H9 (cell line): ENCODE measurements around the gene ST3GAL6. TPM values are rescaled to one million over a fixed set of nuclear protein-coding genes. Genes with fewer than 3 reads are reported as not detected.

Experiments
- DNase-seq: peaks from one replicate; pipeline ENCODE4 v3.0.0-alpha.2; 2017
- H2AFZ ChIP-seq: one replicate; pipeline ENCODE4 v1.6.1; 2013; ENCODE audit warnings: mild to moderate bottlenecking, low read length, control low read depth, moderate library complexity
- H2AK5ac ChIP-seq: 2 replicates; pipeline ENCODE4 v1.6.1; 2013; ENCODE audit warnings: low read length, control low read depth, mixed read lengths; ENCODE audit not compliant: insufficient read length
- H2BK120ac ChIP-seq: one replicate; pipeline ENCODE4 v1.6.1; 2013; ENCODE audit warnings: low read depth, mild to moderate bottlenecking, low read length, control low read depth, inconsistent platforms; ENCODE audit not compliant: poor library complexity, severe bottlenecking
- H2BK12ac ChIP-seq: 2 replicates; pipeline ENCODE4 v1.6.1; 2013; ENCODE audit warnings: low read length, control low read depth, mixed read lengths, low read depth; ENCODE audit not compliant: insufficient read length
- H2BK15ac ChIP-seq: 2 replicates; pipeline ENCODE4 v1.6.1; 2013; ENCODE audit warnings: low read depth, low read length, control low read depth
- H2BK20ac ChIP-seq: one replicate; pipeline ENCODE4 v1.6.1; 2013; ENCODE audit warnings: low read depth, mild to moderate bottlenecking, low read length, control low read depth, inconsistent platforms; ENCODE audit not compliant: poor library complexity, severe bottlenecking
- H2BK5ac ChIP-seq: 2 replicates; pipeline ENCODE4 v1.6.1; 2013; ENCODE audit warnings: low read length, control low read depth, mixed read lengths; ENCODE audit not compliant: insufficient read length
- H3K14ac ChIP-seq: 2 replicates; pipeline ENCODE4 v1.6.1; 2013; ENCODE audit warnings: low read length, control low read depth; ENCODE audit not compliant: insufficient read depth
- H3K18ac ChIP-seq: 2 replicates; pipeline ENCODE4 v1.6.1; 2013; ENCODE audit warnings: low read depth, mild to moderate bottlenecking, mixed read lengths, low read length, control low read depth; ENCODE audit not compliant: insufficient read length
- H3K23ac ChIP-seq: 2 replicates; pipeline ENCODE4 v1.6.1; 2013; ENCODE audit warnings: low read length, control low read depth, mixed read lengths, low read depth; ENCODE audit not compliant: insufficient read length
- H3K23me2 ChIP-seq: 2 replicates; pipeline ENCODE4 v1.6.1; 2013; ENCODE audit warnings: low read depth, mild to moderate bottlenecking, mixed read lengths, low read length, control low read depth; ENCODE audit not compliant: insufficient read length, poor library complexity, severe bottlenecking
- H3K27ac ChIP-seq: 2 replicates; pipeline ENCODE4 v1.5.1; 2013; ENCODE audit warnings: low read length, control low read depth, mixed read lengths, low read depth; ENCODE audit not compliant: insufficient read length
- H3K27me3 ChIP-seq: 2 replicates; pipeline ENCODE4 v1.6.1; 2013; ENCODE audit warnings: low read length, control low read depth, inconsistent platforms; ENCODE audit not compliant: insufficient read depth
- H3K4ac ChIP-seq: 2 replicates; pipeline ENCODE4 v1.6.1; 2013; ENCODE audit warnings: low read depth, mild to moderate bottlenecking, control low read depth, inconsistent platforms, low read length, moderate library complexity
- H3K4me1 ChIP-seq: 2 replicates; pipeline ENCODE4 v1.6.1; 2013; ENCODE audit warnings: low read length, control low read depth, inconsistent platforms; ENCODE audit not compliant: insufficient read depth
- H3K4me2 ChIP-seq: 2 replicates; pipeline ENCODE4 v1.6.1; 2013; ENCODE audit warnings: low read length, control low read depth, mixed read lengths; ENCODE audit not compliant: insufficient read length, insufficient read depth
- H3K56ac ChIP-seq: 2 replicates; pipeline ENCODE4 v1.6.1; 2013; ENCODE audit warnings: low read depth, mild to moderate bottlenecking, mixed read lengths, low read length, control low read depth; ENCODE audit not compliant: insufficient read length
- H3K79me1 ChIP-seq: 2 replicates; pipeline ENCODE4 v1.6.1; 2013; ENCODE audit warnings: low read depth, mild to moderate bottlenecking, moderate library complexity, low read length, control low read depth, inconsistent platforms; ENCODE audit not compliant: insufficient read depth, poor library complexity, severe bottlenecking
- H3K79me2 ChIP-seq: 2 replicates; pipeline ENCODE4 v1.6.1; 2013; ENCODE audit warnings: low read length, control low read depth, inconsistent platforms; ENCODE audit not compliant: insufficient read depth
- H3K9ac ChIP-seq: 2 replicates; pipeline ENCODE4 v1.6.1; 2013; ENCODE audit warnings: low read length, control low read depth, mixed read lengths; ENCODE audit not compliant: insufficient read length; ENCODE audit errors: extremely low read depth
- H3K9me3 ChIP-seq: one replicate; pipeline ENCODE4 v1.6.1; 2013; ENCODE audit warnings: low read depth, low read length, inconsistent platforms; ENCODE audit not compliant: control insufficient read depth
- H3T11ph ChIP-seq: one replicate; pipeline ENCODE4 v1.6.1; 2013; ENCODE audit warnings: mild to moderate bottlenecking, low read length, control low read depth, inconsistent platforms
- H4K20me1 ChIP-seq: one replicate; pipeline ENCODE4 v1.6.1; 2013; ENCODE audit not compliant: control insufficient read depth, insufficient read length, insufficient read depth
- H4K5ac ChIP-seq: 2 replicates; pipeline ENCODE4 v1.6.1; 2013; ENCODE audit warnings: low read depth, mild to moderate bottlenecking, mixed read lengths, low read length, control low read depth; ENCODE audit not compliant: insufficient read length
- H4K8ac ChIP-seq: replicated peaks from 2 replicates; pipeline ENCODE4 v1.6.1; 2013; ENCODE audit warnings: low read length, control low read depth, mixed read lengths, low read depth; ENCODE audit not compliant: insufficient read length
- H4K91ac ChIP-seq: 2 replicates; pipeline ENCODE4 v1.6.1; 2013; ENCODE audit warnings: low read depth, mild to moderate bottlenecking, moderate library complexity, mixed read lengths, low read length, control low read depth; ENCODE audit not compliant: insufficient read length
- H3K27ac Mint-ChIP-seq, 3 experiments: 2 replicates in 2 of 3; 3 replicates in 1 of 3; pipeline ENCODE4 v1.8.0; 2020 to 2021; ENCODE audit warnings: mixed read lengths in 3 of 3, mild to moderate bottlenecking in 1 of 3, moderate library complexity in 1 of 3
- H3K27me3 Mint-ChIP-seq: 2 replicates; pipeline ENCODE4 v1.8.0; 2021; ENCODE audit warnings: low read depth, mild to moderate bottlenecking, moderate library complexity, mixed read lengths
- H3K36me3 Mint-ChIP-seq, 3 experiments: 2 replicates in 2 of 3; 3 replicates in 1 of 3; pipeline ENCODE4 v1.8.0; 2020 to 2021; ENCODE audit warnings: low read depth in 3 of 3, mixed read lengths in 3 of 3; ENCODE audit not compliant: insufficient read depth in 1 of 3
- H3K4me1 Mint-ChIP-seq, 2 experiments: 2 replicates each; pipeline ENCODE4 v1.8.0; 2020; ENCODE audit warnings: mixed read lengths in 2 of 2
- H3K4me3 Mint-ChIP-seq, 2 experiments: 2 replicates in 1 of 2; 3 replicates in 1 of 2; pipeline ENCODE4 v1.8.0; 2020 to 2021; ENCODE audit warnings: mild to moderate bottlenecking in 2 of 2, mixed read lengths in 2 of 2, moderate library complexity in 1 of 2
- H3K9me3 Mint-ChIP-seq, 2 experiments: 2 replicates in 1 of 2; 3 replicates in 1 of 2; pipeline ENCODE4 v1.8.0; 2020; ENCODE audit warnings: mild to moderate bottlenecking in 2 of 2, mixed read lengths in 2 of 2, moderate library complexity in 1 of 2
- WGBS: extraction: QIAGEN DNeasy Blood & Tissue Kit; methylation state at CpG from one replicate; pipeline ENCODE4 v1.1.7; 2013; ENCODE audit warnings: missing lambda C conversion rate, low lambda C conversion rate, mixed read lengths; ENCODE audit not compliant: insufficient read length; ENCODE audit errors: extremely low coverage; 5-methylcytosine and 5-hydroxymethylcytosine counted together
- total RNA-seq: library from RNA; stranded (reverse); gene quantifications from 2 replicates; pipeline ENCODE4 v1.2.1, GENCODE V29; 2021
- TF ChIP-seq, protein P1 (sequence below): fragments of 200-600 bp; sonication (generic); conservative IDR thresholded peaks from 3 replicates; pipeline ENCODE4 v1.8.0; 2021; ENCODE audit warnings: antibody characterized with exemption, mild to moderate bottlenecking

ST3GAL6 gene
- total RNA-seq, 1 experiment from 2014 or later: 6.4 TPM

DNA sequence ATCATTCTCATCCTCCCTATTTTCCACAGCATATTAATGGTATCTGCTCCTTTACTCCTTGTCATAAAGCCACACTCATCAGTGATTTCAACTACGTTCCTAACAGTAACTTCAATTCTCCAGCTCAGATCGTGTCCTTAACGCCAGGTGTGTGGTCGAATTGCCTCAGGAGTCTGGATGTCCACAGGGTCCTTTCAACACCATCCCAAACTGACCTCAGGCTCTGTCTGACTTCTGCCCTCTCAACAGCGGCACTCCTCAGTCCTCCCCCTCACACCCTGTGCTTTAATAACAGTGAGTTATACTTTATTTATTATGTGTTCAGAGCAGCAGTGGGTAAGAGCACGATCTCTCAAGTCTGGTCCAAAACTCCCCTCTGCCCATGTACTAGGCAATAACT is 42.4 kb downstream of the ST3GAL6 start:
- Histone ChIP-seq H3K4me2 (no peak overlapping the region), H2BK15ac (no peak overlapping the region), H2BK12ac (no peak overlapping the region), H2AK5ac (no peak overlapping the region), H3K79me2 (no peaks in the 10 kb centered on the region), H3K56ac (no peak overlapping the region), H3K18ac (no peak overlapping the region), H2BK5ac (no peak overlapping the region), H3K14ac (no peak overlapping the region), H3K4ac (no peak overlapping the region), H4K5ac (no peak overlapping the region), H4K20me1 (no peaks in the 10 kb centered on the region), H3K27ac (no peak overlapping the region), H2BK20ac (no peak overlapping the region), H3T11ph (no peak overlapping the region), H3K9ac (no peak overlapping the region), H2AFZ (no peak overlapping the region), H3K4me1 (no peaks in the 10 kb centered on the region), H3K23ac (no peak overlapping the region), H4K91ac (no peak overlapping the region), H3K27me3 (no peaks in the 10 kb centered on the region), H3K23me2 (no peaks in the 10 kb centered on the region), H2BK120ac (no peak overlapping the region), H4K8ac (no peak overlapping the region), H3K79me1 (no peaks in the 10 kb centered on the region), H3K9me3 (no peaks in the 10 kb centered on the region)
- Mint-ChIP-seq H3K27ac (no peak overlapping the region), H3K36me3 (peaks cover 40 to 70% (median 64%) of the 10 kb centered on the region in 3 experiments), H3K9me3 (peaks cover 4 to 5% of the 10 kb centered on the region in 2 experiments; a peak in 3 of 5 replicates), H3K4me1 (no peaks in the 10 kb centered on the region), H3K4me3 (no peak overlapping the region), H3K27me3 (no peaks in the 10 kb centered on the region)
- TF ChIP-seq, protein P1, sequence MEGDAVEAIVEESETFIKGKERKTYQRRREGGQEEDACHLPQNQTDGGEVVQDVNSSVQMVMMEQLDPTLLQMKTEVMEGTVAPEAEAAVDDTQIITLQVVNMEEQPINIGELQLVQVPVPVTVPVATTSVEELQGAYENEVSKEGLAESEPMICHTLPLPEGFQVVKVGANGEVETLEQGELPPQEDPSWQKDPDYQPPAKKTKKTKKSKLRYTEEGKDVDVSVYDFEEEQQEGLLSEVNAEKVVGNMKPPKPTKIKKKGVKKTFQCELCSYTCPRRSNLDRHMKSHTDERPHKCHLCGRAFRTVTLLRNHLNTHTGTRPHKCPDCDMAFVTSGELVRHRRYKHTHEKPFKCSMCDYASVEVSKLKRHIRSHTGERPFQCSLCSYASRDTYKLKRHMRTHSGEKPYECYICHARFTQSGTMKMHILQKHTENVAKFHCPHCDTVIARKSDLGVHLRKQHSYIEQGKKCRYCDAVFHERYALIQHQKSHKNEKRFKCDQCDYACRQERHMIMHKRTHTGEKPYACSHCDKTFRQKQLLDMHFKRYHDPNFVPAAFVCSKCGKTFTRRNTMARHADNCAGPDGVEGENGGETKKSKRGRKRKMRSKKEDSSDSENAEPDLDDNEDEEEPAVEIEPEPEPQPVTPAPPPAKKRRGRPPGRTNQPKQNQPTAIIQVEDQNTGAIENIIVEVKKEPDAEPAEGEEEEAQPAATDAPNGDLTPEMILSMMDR: no peak
- no CpG with 5 or more reads among the region's 6 CpGs for WGBS
- no peak for DNase-seq
